Loucy (cell line): ENCODE data around the gene APEX1.

Source experiments
- CTCF ChIP-seq: fragments of 200-600 bp; sonication (generic); conservative IDR thresholded peaks from 2 replicates; pipeline ENCODE4 v1.5.1; 2014; ENCODE audit warnings: mild to moderate bottlenecking, antibody characterized with exemption, low read length
- EZH2phosphoT487 ChIP-seq: fragments of 200-600 bp; IDR thresholded peaks from 2 replicates; pipeline ENCODE4 v1.6.1; 2018; ENCODE audit warnings: antibody characterized with exemption, mild to moderate bottlenecking, moderate library complexity, borderline replicate concordance

- TF ChIP-seq CTCF (no peak), EZH2phosphoT487 (no peak)
Measured at GRCh38 chr14:20478894-20479293, 23.9 kb downstream of the APEX1 start.
